Vagina (tissue), 2 donors: ENCODE results near the gene ARHGAP40.

Experiments used
- CTCF ChIP-seq, 3 experiments: fragments of 450-650 bp in 2 of 3; fragments of 200-600 bp in 1 of 3; sonication (generic) in 1 of 3; IDR thresholded peaks; one replicate each; pipeline ENCODE4 v1.5.1; 2017 to 2019; ENCODE audit warnings: antibody characterized with exemption in 3 of 3, mild to moderate bottlenecking in 2 of 3, moderate library complexity in 2 of 3
- POLR2A ChIP-seq, 2 donors: fragments of 450-650 bp; IDR thresholded peaks; one replicate each; pipeline ENCODE4 v1.6.1; 2017; ENCODE audit warnings: antibody characterized with exemption in 2 of 2, mild to moderate bottlenecking in 2 of 2, moderate library complexity in 2 of 2

- TF ChIP-seq CTCF (IDR thresholded peaks at IDR 0.05) (no peak), POLR2A (IDR thresholded peaks at IDR 0.05) (no peak)
Measured at GRCh38 chr20:38635721-38636288, 34.2 kb downstream of the ARHGAP40 start.
